Activated CD8-positive, alpha-beta T cell treated with anti-CD3 and anti-CD28 coated beads for 36 hours (primary cell): ENCODE data around the gene DLG3. TPM values are rescaled to one million over a fixed set of nuclear protein-coding genes. Genes with fewer than 3 reads are reported as not detected.

Source experiments
- ATAC-seq: fragments of 200-7000 bp; cut with Tn5 transposase; one replicate; pipeline ENCODE4 v1.10.0; 2021; ENCODE audit warnings: mild to moderate bottlenecking, moderate library complexity
- CTCF ChIA-PET: fragments of 350-600 bp; sonication (Branson Sonifier 250); formaldehyde crosslinking; loops from one replicate; lab custom pipeline; 2021; ENCODE audit warnings: antibody characterized with exemption; lab: Charles Lee
- POLR2A ChIA-PET: fragments of 350-600 bp; sonication (Branson Sonifier 250); formaldehyde crosslinking; loops from one replicate; lab custom pipeline; 2021; ENCODE audit warnings: antibody characterized with exemption; lab: Charles Lee
- DNase-seq: peaks from one replicate; pipeline ENCODE4 v3.0.0-alpha.2; 2020
- H3K27ac Mint-ChIP-seq: one replicate; pipeline ENCODE4 v1.8.0; 2021; ENCODE audit warnings: mild to moderate bottlenecking, mixed read lengths
- H3K27me3 Mint-ChIP-seq: one replicate; pipeline ENCODE4 v1.8.0; 2021; ENCODE audit warnings: mixed read lengths
- H3K36me3 Mint-ChIP-seq: one replicate; pipeline ENCODE4 v1.8.0; 2021; ENCODE audit warnings: low read depth, mixed read lengths
- H3K4me1 Mint-ChIP-seq: one replicate; pipeline ENCODE4 v1.8.0; 2021; ENCODE audit warnings: low read depth, mixed read lengths
- H3K4me3 Mint-ChIP-seq: one replicate; pipeline ENCODE4 v1.8.0; 2021; ENCODE audit warnings: mild to moderate bottlenecking, moderate library complexity, mixed read lengths
- H3K9me3 Mint-ChIP-seq: one replicate; pipeline ENCODE4 v1.8.0; 2021; ENCODE audit warnings: mixed read lengths
- intact Hi-C: fragments of 100-400 bp; cut with micrococcal nuclease; formaldehyde crosslinking; loops from one replicate; pipeline ENCODE4 v1.10.0; 2022
- total RNA-seq, 2 experiments: library from RNA; stranded (reverse); gene quantifications; one replicate each; pipeline ENCODE4 v1.2.3, GENCODE V29; 2021
- TF ChIP-seq, protein P1 (sequence below): fragments of 200-600 bp; IDR thresholded peaks from one replicate; pipeline ENCODE4 v1.8.0; 2022; ENCODE audit warnings: antibody characterized with exemption, mild to moderate bottlenecking

The DLG3 gene
- total RNA-seq, 2 experiments from 2014 or later: 24.8 to 27.3 TPM

DNA sequence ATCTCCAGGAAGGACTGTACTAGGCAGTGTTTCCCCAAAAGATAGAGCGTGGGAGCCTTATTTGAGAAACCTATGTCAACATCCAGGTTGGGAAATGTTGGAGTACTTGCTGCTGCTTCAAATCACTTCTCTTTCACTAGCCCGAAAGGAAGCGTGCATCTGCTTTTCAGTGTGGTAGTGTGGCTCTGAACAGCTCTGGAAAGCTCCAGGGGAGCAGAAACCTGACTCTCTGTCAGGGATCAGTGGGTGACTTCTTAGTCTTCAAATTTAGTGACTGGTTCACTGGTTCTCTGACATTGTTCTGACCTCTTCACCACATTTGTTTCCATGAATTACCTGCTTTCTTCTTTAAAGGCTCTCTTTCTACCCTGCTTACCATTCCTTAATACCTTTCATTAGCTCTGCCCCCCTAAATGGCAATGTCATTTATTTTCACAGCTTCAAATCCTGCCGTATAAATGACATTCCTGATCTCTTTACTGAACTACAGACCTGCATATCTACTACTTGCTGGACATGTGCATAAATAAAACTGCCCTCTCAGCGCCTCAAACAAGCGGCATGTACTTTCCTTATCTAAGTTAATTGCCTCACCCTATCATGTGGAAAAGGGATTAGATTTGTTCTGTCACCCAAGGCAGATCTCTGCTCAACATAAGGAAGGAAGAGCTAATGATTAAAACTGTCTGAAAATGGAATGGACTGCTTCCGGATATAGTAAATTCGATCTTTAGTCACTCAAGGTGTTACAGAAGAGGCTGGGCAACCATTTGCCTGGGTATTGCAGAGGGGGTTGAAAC, 37.0 kb downstream of the DLG3 start:
- ChIA-PET POLR2A (no interaction called here), CTCF (no interaction called here)
- intact Hi-C loops: no loop called here
- Mint-ChIP-seq H3K9me3 (no peaks in the 10 kb centered on the region), H3K4me1 (no peaks in the 10 kb centered on the region), H3K4me3 (no peak overlapping the region), H3K27ac (no peak overlapping the region), H3K27me3 (no peaks in the 10 kb centered on the region), H3K36me3 (peaks cover 6% of the 10 kb centered on the region)
- no peak for ATAC-seq
- no peak for DNase-seq
- TF ChIP-seq, protein P1, sequence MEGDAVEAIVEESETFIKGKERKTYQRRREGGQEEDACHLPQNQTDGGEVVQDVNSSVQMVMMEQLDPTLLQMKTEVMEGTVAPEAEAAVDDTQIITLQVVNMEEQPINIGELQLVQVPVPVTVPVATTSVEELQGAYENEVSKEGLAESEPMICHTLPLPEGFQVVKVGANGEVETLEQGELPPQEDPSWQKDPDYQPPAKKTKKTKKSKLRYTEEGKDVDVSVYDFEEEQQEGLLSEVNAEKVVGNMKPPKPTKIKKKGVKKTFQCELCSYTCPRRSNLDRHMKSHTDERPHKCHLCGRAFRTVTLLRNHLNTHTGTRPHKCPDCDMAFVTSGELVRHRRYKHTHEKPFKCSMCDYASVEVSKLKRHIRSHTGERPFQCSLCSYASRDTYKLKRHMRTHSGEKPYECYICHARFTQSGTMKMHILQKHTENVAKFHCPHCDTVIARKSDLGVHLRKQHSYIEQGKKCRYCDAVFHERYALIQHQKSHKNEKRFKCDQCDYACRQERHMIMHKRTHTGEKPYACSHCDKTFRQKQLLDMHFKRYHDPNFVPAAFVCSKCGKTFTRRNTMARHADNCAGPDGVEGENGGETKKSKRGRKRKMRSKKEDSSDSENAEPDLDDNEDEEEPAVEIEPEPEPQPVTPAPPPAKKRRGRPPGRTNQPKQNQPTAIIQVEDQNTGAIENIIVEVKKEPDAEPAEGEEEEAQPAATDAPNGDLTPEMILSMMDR: no peak

DNA sequence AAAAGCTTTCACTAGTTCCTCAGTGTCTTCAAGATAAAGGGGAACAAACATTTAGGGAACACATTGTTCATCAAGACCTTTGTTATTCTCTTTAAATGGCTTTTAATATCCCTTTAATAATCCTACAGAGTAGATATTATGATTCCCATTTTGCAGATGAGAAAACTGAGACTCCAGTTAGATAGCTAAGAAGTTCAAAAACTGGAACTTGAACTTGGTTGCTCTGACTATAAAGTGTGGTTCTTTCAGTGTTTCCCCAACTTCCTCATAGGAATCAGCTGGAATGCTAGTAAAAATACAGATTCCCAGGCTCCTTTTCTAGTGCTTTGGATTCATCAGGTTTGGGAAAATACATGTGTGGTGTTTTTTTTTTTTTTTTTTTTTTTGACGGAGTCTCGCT, 37.7 kb downstream of the DLG3 start:
- ChIA-PET CTCF (no interaction called here), POLR2A (no interaction called here)
- Mint-ChIP-seq H3K27ac (no peak overlapping the region), H3K36me3 (peaks cover 6% of the 10 kb centered on the region), H3K4me3 (no peak overlapping the region), H3K9me3 (no peaks in the 10 kb centered on the region), H3K4me1 (no peaks in the 10 kb centered on the region), H3K27me3 (no peaks in the 10 kb centered on the region)
- TF ChIP-seq, protein P1: no peak
- ATAC-seq: no peak
- no peak for DNase-seq
- intact Hi-C loops: no loop called here

DNA sequence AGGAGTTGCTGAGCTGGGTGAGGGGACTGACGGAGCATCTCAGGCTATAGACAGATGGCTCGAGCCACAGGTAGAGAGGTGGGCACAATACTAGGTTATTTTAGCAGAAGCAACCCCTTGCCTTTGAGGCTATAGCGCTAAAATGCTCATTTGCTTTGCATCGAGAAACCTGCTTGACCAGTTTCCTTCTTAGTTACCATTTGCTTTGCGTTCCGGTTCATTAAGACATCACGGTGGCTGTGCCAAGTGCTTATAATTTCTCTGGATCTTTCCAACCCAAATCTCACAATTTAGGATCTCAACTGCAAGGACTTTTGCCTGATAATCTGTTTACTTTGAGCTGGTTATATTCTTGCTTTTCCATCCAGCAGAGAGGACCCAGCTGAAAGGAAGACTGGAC, 40.8 kb downstream of the DLG3 start:
- TF ChIP-seq, protein P1: no peak
- ChIA-PET CTCF (no interaction called here), POLR2A (no interaction called here)
- ATAC-seq: no peak
- Mint-ChIP-seq H3K36me3 (peaks cover 6% of the 10 kb centered on the region), H3K27me3 (no peaks in the 10 kb centered on the region), H3K4me3 (no peak overlapping the region), H3K4me1 (no peaks in the 10 kb centered on the region), H3K27ac (no peak overlapping the region), H3K9me3 (no peaks in the 10 kb centered on the region)
- intact Hi-C loops: no loop called here
- DNase-seq: no peak

DNA sequence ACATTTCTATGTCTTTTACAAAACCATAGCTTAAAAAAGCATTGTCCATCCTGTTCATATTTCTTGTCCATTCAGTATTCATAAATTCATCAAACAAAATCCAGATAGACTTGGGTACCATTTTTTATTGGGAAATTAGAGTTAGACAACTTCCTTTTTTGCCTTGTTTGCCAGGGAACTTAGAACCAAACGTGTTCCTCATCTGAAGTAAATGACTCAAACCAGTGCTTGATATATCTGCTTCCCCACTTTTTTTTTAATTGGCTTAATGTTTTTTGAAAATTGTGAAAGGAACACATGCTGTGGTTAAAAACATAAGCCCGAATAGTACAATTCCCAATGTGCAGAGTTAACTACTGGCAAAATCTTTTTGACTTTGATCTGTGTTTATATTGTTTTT, 44.2 kb downstream of the DLG3 start:
- no peak overlapping the region for H3K27ac Mint-ChIP-seq
- TF ChIP-seq, protein P1: no peak
- ChIA-PET CTCF (no interaction called here), POLR2A (no interaction called here)
- no peak for ATAC-seq
- H3K4me1 Mint-ChIP-seq: no peaks in the 10 kb centered on the region
- intact Hi-C loops: no loop called here
- no peak overlapping the region for H3K4me3 Mint-ChIP-seq
- no peaks in the 10 kb centered on the region for H3K27me3 Mint-ChIP-seq
- H3K36me3 Mint-ChIP-seq: peaks cover 11% of the 10 kb centered on the region
- DNase-seq: no peak
- H3K9me3 Mint-ChIP-seq: no peaks in the 10 kb centered on the region

DNA sequence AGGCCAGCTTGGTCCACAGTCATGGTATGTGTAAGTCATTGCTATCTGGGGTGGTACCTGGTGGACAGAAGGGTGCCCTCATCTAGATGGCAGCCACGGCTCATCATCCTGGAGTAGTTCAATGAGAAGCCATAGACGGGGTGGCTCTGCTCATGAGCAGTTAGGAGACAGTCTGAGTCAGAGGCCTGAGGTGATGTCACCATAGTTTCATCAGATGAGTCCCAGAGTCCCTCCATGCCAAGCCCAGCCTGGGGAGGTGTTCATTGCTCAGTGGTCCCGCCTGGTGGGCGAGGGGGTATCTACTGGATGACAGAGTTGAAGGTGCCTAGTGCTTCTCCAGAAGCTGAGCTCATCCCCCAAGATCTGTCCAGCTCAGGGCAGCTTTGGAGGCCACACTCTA, 49.8 kb downstream of the DLG3 start:
- Mint-ChIP-seq H3K27me3 (no peaks in the 10 kb centered on the region), H3K36me3 (peaks cover 15% of the 10 kb centered on the region), H3K4me3 (no peak overlapping the region), H3K9me3 (no peaks in the 10 kb centered on the region), H3K4me1 (peaks cover 3% of the 10 kb centered on the region), H3K27ac (peak overlapping the region; percentile 73)
- intact Hi-C loops: no loop called here
- ChIA-PET POLR2A (no interaction called here), CTCF (no interaction called here)
- TF ChIP-seq, protein P1: no peak
- peak; percentile 60 for DNase-seq
- ATAC-seq: peak; percentile 95
